GM23338 (cell line): ENCODE measurements around the gene KRTAP10-9.

Experiments used
- CREB1 ChIP-seq: fragments of 250-450 bp; sonication (Bioruptor Pico); IDR thresholded peaks from 2 replicates; pipeline ENCODE4 v1.5.0; 2020; ENCODE audit warnings: low read depth, mild to moderate bottlenecking, moderate library complexity
- CTCF ChIP-seq, 2 experiments: fragments of 200-600 bp in 1 of 2; sonication (generic) in 1 of 2; conservative IDR thresholded peaks; 2 replicates each; pipeline versions ENCODE4 v1.5.1 to v1.6.1; 2016 to 2017; ENCODE audit warnings: antibody characterized with exemption in 2 of 2, low read depth in 2 of 2, mild to moderate bottlenecking in 2 of 2, moderate library complexity in 1 of 2
- JUNB ChIP-seq: IDR thresholded peaks from one replicate; pipeline ENCODE4 v1.6.1; 2016; ENCODE audit warnings: antibody characterized with exemption; ENCODE audit not compliant: unreplicated experiment

GRCh38 chr21:44602463-44602850, 24.4 kb upstream of the KRTAP10-9 start:
- TF ChIP-seq CTCF (conservative IDR thresholded peaks at IDR 0.05; ENCODE audit: low read depth in 2 of 2) (no peak), CREB1 (no peak), JUNB (no peak)
